ENCODE results near the gene CTDSPL.

The CTDSPL gene

GRCh38 chr3:38000242-38000916 is 138.7 kb downstream of the CTDSPL start:
- no peak for DNase-seq (ENCODE audit: low spot score)
- no peak for FAIRE-seq

GRCh38 chr3:38000965-38001455 is 139.3 kb downstream of the CTDSPL start:
- FAIRE-seq = no peak

GRCh38 chr3:38001456-38002081 is 139.9 kb downstream of the CTDSPL start:
- FAIRE-seq = no peak
- no peak for DNase-seq (ENCODE audit: low spot score)

More at GRCh38 chr3:38000965-38001455, 139.3 kb downstream of the CTDSPL start:
- no peak for DNase-seq (ENCODE audit: low spot score)

- no peak for FAIRE-seq
- no peak for DNase-seq (ENCODE audit: low spot score)
Observed at GRCh38 chr3:38002291-38002876, 140.7 kb downstream of the CTDSPL start.

- no peak for FAIRE-seq
Observed at GRCh38 chr3:38002940-38003339, 141.3 kb downstream of the CTDSPL start.

GRCh38 chr3:38003371-38003816 is 141.7 kb downstream of the CTDSPL start:
- DNase-seq (ENCODE audit: low spot score) (peak; percentile 68), FAIRE-seq (peak; percentile 46)

More at GRCh38 chr3:38002940-38003339, 141.3 kb downstream of the CTDSPL start:
- no peak for DNase-seq (ENCODE audit: low spot score)

- DNase-seq (ENCODE audit: low spot score) = no peak
- no peak for FAIRE-seq
Observed at GRCh38 chr3:38003817-38004414, 142.2 kb downstream of the CTDSPL start.

GRCh38 chr3:38004415-38005075 is 142.9 kb downstream of the CTDSPL start:
- FAIRE-seq (peak; percentile 89), DNase-seq (ENCODE audit: low spot score) (peak; percentile 74)

- DNase-seq (ENCODE audit: low spot score) (peak; percentile 59), FAIRE-seq (no peak)
Observed at GRCh38 chr3:38005076-38006020, 143.7 kb downstream of the CTDSPL start.

- DNase-seq (ENCODE audit: low spot score) (no peak), FAIRE-seq (no peak)
Observed at GRCh38 chr3:38006031-38006430, 144.4 kb downstream of the CTDSPL start.

- DNase-seq (ENCODE audit: low spot score) = no peak
- no peak for FAIRE-seq
Observed at GRCh38 chr3:38006445-38006995, 144.8 kb downstream of the CTDSPL start.

GRCh38 chr3:38007754-38008090 is 146.0 kb downstream of the CTDSPL start:
- FAIRE-seq (no peak), DNase-seq (ENCODE audit: low spot score) (no peak)

- no peak for FAIRE-seq
Observed at GRCh38 chr3:38008191-38008701, 146.6 kb downstream of the CTDSPL start.

GRCh38 chr3:38008971-38009580 is 147.4 kb downstream of the CTDSPL start:
- DNase-seq (ENCODE audit: low spot score) = no peak
- no peak for FAIRE-seq

More at GRCh38 chr3:38008191-38008701, 146.6 kb downstream of the CTDSPL start:
- no peak for DNase-seq (ENCODE audit: low spot score)

- FAIRE-seq = no peak
- DNase-seq (ENCODE audit: low spot score) = no peak
Observed at GRCh38 chr3:38009807-38010591, 148.3 kb downstream of the CTDSPL start.

GRCh38 chr3:38011111-38011510 is 149.4 kb downstream of the CTDSPL start:
- no peak for FAIRE-seq

GRCh38 chr3:38015485-38015884 is 153.8 kb downstream of the CTDSPL start:
- DNase-seq (ENCODE audit: low spot score) = no peak
- FAIRE-seq = no peak

More at GRCh38 chr3:38011111-38011510, 149.4 kb downstream of the CTDSPL start:
- DNase-seq (ENCODE audit: low spot score) = no peak

- no peak for FAIRE-seq
Observed at GRCh38 chr3:38015984-38016383, 154.3 kb downstream of the CTDSPL start.

More at GRCh38 chr3:38015984-38016383, 154.3 kb downstream of the CTDSPL start:
- no peak for DNase-seq (ENCODE audit: low spot score)

All from urothelium cell line (cell line).